WERI-Rb-1 (cell line): ENCODE data around the gene ACSS3.

Source experiments
- DNase-seq: peaks from one replicate; pipeline ENCODE4 v3.0.0-alpha.2; 2020
- H3K27ac ChIP-seq: fragments of 250-450 bp; sonication (Bioruptor Pico); 2 replicates; pipeline ENCODE4 v1.5.1; 2020; ENCODE audit warnings: mild to moderate bottlenecking, moderate library complexity
- H3K27me3 ChIP-seq: fragments of 250-450 bp; sonication (Bioruptor Pico); 2 replicates; pipeline ENCODE4 v1.5.1; 2021; ENCODE audit warnings: mild to moderate bottlenecking, low read depth, moderate library complexity; ENCODE audit not compliant: insufficient read depth, severe bottlenecking
- H3K36me3 ChIP-seq: fragments of 250-450 bp; sonication (Bioruptor Pico); 2 replicates; pipeline ENCODE4 v1.5.1; 2020; ENCODE audit warnings: mild to moderate bottlenecking, moderate library complexity
- H3K4me3 ChIP-seq: 2 replicates; pipeline ENCODE4 v1.5.1; 2011; ENCODE audit warnings: low read depth, mild to moderate bottlenecking, control low read depth, low read length
- H3K9me3 ChIP-seq: fragments of 250-450 bp; sonication (Bioruptor Pico); 2 replicates; pipeline ENCODE4 v1.5.1; 2021; ENCODE audit warnings: mild to moderate bottlenecking, moderate library complexity; ENCODE audit not compliant: severe bottlenecking
- CTCF ChIP-seq: IDR thresholded peaks from 2 replicates; pipeline ENCODE4 v1.5.1; 2011; ENCODE audit warnings: low read depth, mild to moderate bottlenecking, control low read depth, inconsistent platforms, low read length

Gene ACSS3

DNA sequence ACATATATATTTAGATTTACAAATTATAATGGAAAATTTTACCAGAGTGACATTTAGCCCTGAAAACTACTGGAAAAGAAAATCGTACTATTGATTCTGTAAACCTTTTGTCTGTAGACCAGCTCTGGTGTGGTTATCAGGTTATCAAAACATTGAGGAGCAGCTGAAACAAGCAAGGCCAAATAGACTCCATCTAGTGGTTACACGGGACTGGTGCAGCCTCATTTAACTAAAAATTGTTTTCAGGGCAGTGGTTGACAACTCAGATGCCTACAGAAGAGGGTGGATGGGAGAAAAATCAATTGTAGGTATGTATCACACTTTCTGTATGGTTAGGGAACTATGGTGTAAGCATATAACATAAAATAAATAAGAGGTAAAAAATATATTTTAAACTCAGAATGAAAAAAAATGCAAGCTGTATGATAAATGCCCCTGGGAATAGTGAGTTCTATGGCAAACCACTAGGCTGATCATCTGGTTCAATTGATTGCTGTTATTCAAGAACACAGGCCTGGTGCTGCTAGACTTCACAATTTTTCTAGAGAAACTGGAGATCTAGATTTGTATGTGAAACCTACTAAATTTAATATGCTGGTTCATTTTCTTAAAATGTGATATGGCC is 51.2 kb downstream of the ACSS3 start:
- Histone ChIP-seq H3K36me3 (no peaks in the 10 kb centered on the region), H3K27ac (no peak overlapping the region), H3K4me3 (no peak overlapping the region), H3K9me3 (no peaks in the 10 kb centered on the region), H3K27me3 (no peaks in the 10 kb centered on the region)
- DNase-seq, result peak; percentile 38
- TF ChIP-seq CTCF, result peak; percentile 81

DNA sequence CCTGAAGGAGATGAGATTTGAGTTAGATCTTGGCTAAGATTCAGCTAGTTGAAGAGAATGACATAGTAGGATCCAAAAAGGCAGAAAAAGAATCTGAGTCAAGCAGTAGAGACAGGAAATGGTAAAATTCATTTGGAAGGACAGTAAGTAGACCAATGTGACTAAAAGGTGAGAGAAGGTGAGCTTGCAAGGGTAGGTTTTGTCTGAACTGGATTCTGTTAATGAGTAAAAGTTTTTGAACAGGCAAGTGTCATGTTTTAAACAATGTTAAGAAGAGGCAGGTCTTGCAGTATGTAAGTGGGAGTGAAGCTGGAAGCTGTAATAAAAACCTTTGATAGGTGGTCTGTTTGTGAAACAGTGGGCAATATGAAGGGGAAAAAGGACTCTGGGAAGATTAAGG is 58.6 kb downstream of the ACSS3 start:
- H3K9me3 ChIP-seq, result no peaks in the 10 kb centered on the region
- no peaks in the 10 kb centered on the region for H3K27me3 ChIP-seq
- no peak overlapping the region for H3K4me3 ChIP-seq
- no peaks in the 10 kb centered on the region for H3K36me3 ChIP-seq
- no peak for DNase-seq
- TF ChIP-seq CTCF, result no peak
- H3K27ac ChIP-seq, result no peak overlapping the region

DNA sequence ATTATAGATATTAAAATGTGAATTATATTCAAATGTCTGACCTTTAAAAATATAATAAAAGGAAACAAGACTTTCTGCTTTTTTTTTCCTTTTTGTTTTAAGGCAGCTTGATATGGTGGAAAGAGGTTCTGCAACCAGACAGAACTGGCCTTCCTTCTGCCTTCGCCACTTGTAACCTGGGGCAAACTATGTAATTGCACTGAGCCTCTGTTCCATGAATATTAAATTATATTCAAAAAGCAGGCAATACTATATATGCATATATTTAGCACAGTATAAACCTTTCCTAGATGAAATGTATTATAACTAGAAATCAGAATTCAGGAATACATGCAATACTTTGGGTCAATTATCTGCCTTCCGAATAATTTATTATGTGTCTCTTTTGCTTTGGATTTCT is 59.9 kb downstream of the ACSS3 start:
- Histone ChIP-seq H3K4me3 (no peak overlapping the region), H3K36me3 (no peaks in the 10 kb centered on the region), H3K9me3 (no peaks in the 10 kb centered on the region), H3K27ac (no peak overlapping the region), H3K27me3 (no peaks in the 10 kb centered on the region)
- no peak for DNase-seq
- TF ChIP-seq CTCF, result no peak

DNA sequence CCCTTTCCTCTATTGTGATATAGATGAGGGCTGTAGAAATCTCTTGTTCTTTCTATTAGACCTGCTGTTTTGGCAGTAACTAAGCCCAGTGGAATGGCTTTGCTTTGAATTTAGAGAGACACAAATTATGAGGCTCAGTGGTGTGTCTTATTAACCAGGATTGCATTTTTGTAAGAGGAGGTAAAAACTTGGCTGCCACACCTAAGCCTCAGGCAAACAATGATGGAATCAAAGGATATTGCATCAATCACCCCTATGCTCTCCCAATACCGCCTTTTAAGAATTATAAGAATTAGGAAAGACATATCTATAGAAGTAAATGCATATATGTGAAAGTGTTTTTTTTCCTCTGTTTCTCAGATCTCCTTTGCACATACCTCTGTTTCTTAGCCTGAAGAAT is 63.3 kb downstream of the ACSS3 start:
- TF ChIP-seq CTCF, result no peak
- H3K4me3 ChIP-seq, result no peak overlapping the region
- H3K36me3 ChIP-seq, result no peaks in the 10 kb centered on the region
- H3K9me3 ChIP-seq, result no peaks in the 10 kb centered on the region
- no peaks in the 10 kb centered on the region for H3K27me3 ChIP-seq
- no peak overlapping the region for H3K27ac ChIP-seq
- DNase-seq, result no peak

DNA sequence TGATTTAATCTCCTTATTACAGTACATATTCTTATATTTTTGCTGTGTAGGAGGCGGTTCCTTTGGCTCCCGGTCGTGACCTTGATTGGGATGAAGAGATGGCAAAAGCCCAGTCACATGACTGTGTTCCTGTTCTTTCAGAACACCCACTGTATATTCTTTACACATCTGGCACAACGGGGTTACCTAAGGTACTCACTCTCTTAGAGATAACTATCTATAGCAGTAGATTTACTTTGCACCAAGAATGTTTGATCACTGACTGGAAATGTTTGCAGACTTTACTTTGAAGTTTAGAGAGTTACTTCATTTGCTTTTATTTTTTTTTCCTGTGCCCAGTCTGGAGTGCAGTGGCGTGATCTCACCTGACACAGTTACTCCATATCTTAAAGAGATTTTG is 65.2 kb downstream of the ACSS3 start:
- Histone ChIP-seq H3K27ac (no peak overlapping the region), H3K27me3 (no peaks in the 10 kb centered on the region), H3K36me3 (no peaks in the 10 kb centered on the region), H3K4me3 (no peak overlapping the region), H3K9me3 (no peaks in the 10 kb centered on the region)
- TF ChIP-seq CTCF, result no peak
- DNase-seq, result no peak
